ENCODE results near the gene SCUBE2.
"Not testable (repeated sequence)": the region's sequence is repeated elsewhere in the genome, so short reads cannot be mapped to it uniquely, and the experiment has no call there.

The SCUBE2 gene

DNA sequence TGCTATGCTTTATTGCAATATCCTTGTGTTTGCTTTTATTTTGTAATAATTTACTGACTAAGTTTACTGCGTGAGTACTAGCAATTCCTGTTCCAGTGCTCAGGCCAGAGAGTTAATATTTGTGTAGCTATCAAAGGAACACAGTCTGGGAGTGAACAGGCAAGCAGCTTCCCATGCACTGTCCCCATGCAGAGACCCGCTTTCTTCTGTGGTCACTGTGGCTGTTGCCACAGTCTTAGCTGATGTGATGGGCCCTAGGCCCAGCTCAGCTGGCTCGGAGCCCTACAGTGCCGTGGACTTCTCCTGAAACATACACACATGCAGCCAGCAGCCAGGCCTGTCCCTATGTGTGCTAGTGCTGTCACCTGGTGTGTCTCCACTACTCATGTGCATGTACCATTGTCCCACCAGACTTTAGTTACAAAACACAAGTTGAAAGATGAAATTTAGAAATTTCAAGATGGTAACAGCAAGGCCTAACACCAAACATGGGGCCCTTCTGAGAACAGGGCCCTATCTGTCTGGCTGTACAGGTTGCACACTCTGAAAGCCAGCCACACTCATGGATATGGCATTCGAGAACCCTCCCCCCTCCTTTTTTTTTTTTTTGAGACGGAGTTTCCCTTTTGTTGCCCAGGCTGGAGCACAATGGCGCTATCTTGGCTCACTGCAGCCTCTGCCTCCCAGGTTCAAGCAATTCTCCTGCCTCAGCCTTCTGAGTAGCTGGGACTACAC, 12.3 kb upstream of the SCUBE2 start:
- no peak for DNase-seq

- no peak for DNase-seq
Observed at GRCh38 chr11:9099617-9100016, 8.2 kb upstream of the SCUBE2 start.

DNA sequence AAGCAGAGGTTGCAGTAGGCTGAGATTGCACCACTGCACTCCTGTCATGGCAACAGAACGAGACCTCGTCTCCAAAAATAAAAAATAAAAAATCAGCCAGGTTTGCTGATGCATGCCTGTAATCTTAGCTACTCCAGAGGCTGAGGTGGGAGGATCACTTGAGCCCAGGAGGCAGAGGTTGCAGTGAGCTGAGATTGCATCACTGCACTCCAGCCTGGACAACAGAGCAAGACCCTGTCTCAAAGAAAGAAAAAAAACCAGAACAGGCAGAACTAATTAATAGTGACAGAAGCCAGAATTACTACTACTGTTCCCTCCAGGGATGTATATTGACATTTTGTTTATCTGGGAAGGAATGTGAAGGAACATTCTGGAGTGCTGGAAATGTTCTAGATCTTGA, 7.1 kb upstream of the SCUBE2 start:
- not testable (repeated sequence) for DNase-seq

- DNase-seq, result not testable (repeated sequence)
Observed at GRCh38 chr11:9097186-9097943, 6.0 kb upstream of the SCUBE2 start.

- DNase-seq, result no peak
Observed at GRCh38 chr11:9096427-9096826, 5.0 kb upstream of the SCUBE2 start.

DNA sequence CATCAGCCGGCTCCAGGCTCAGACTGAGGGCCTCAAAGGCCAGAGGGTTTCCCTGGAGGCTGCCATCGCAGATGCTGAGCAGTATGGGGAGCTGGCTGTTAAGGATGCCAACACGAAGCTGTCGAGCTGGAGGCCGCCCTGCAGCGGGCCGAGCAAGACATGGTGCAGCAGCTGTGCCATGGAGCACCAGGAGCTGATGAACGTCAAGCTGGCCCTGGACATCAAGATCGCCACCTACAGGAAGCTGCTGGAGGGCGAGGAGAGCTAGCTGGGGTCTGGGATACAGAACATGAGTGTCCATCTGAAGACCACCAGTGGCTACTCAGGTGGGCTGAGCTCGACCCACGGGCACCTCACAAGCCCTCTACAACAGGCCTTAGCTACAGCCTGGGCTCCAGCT, 4.0 kb upstream of the SCUBE2 start:
- no peak for DNase-seq

DNA sequence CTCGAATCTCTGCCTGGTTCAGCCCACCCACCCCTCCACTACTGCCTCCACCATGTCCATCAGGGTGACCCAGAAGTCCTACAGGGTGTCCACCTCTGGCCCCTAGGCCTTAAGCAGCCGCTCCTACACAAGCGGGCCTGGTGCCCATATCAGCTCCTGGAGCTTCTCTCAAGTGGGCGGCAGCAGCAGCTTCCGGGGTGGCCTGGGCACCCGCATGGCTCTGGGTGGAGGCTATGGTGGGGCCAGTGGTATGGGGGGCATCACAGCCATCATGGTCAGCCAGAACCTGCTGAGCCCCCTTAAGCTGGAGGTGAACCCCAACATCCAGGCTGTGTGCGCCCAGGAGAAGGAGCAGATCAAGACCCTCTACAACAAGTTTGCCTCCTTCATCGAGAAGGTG, 3.0 kb upstream of the SCUBE2 start:
- no peak for DNase-seq

- DNase-seq, result no peak
Observed at GRCh38 chr11:9092853-9093778, 1.7 kb upstream of the SCUBE2 start.

GRCh38 chr11:9092072-9092471, 673 bp upstream of the SCUBE2 start:
- DNase-seq, result no peak

- no peak for DNase-seq
Observed at GRCh38 chr11:9090488-9091043, 833 bp downstream of the SCUBE2 start.

- no peak for DNase-seq
Observed at GRCh38 chr11:9089636-9090035, 1.8 kb downstream of the SCUBE2 start.

DNA sequence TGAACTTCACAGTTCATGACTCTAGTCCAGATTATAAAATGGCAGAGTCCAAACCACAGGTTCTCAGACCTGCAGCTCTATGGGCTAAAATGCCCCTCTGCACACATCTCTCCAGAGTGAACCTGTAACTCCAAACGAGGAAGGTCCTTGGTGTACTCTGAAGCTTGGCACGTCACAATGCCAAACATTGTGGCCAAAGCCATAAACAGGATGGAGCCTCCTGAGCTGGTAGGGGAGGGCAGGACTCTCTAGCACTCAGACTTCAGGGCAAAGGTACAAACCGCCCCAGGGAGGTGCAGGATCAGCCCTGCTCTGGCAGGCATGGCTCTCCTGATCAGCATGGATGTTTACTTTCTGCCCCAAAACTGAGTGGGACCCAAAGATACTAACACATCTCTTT, 2.3 kb downstream of the SCUBE2 start:
- DNase-seq, result no peak

DNA sequence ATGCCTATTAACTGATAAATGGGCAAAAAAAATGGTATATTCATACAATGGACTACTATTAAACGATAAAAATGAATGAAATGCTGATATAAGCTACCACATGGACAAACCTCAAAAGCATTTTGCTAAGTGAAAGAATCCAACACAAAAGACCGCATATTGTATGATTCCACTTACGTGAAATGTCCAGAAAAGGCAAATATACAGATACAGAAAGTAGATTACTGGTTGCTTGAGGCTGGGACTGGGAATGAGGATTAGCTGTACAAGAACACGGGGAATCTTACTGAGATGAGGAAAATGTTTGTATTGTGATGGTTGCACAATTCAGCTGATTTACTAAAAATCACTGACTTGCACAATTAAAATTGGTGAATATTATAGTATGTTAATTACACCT, 8.8 kb downstream of the SCUBE2 start:
- no peak for DNase-seq

GRCh38 chr11:9081153-9081552, 10.2 kb downstream of the SCUBE2 start:
- DNase-seq, result no peak

DNA sequence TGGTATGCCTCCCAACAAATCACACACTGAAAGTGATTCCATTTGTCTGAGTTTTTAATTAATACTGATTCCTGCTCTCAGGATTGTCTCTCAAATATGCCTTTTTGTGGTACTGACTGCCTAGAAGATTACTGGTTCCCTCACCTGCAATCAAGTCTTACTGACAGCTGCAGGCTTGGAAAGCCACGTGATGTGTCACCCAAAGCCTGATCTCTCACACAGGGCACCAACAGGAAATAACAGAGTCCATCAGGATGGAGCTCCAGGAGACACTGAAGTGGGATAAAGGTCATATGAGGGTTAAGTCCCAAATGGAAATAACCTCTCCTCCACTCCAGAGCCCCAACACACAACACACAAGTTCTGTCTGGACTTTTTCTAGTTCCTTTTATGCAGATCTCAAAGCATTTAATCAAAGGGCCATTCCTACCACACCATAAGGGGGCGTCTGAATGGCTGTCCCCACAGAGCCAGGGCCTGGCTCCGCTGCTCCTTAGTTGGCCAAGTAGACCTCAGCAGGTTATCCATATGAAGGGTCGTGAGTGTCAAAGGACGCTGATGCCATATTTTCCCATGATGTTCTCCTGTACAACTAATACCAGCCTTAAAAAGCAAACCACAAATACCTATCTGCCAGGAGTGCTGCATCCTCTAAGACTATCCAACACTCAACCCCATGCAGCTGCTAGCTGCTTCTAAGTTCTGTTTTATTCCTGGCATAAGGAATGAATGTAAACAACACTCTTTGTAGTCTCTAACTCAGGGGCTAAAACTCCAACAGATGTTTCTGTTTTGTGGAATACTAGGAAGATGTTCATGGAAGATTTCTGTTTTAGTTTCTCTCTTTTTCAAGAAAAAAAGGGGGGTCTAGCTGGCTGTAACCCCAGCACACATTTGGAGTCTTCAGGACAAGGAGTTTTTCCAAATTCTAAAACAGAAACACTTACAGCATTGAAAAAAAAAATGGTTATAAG, 13.0 kb downstream of the SCUBE2 start:
- DNase-seq, result no peak

GRCh38 chr11:9077164-9077563, 14.2 kb downstream of the SCUBE2 start:
- no peak for DNase-seq

DNA sequence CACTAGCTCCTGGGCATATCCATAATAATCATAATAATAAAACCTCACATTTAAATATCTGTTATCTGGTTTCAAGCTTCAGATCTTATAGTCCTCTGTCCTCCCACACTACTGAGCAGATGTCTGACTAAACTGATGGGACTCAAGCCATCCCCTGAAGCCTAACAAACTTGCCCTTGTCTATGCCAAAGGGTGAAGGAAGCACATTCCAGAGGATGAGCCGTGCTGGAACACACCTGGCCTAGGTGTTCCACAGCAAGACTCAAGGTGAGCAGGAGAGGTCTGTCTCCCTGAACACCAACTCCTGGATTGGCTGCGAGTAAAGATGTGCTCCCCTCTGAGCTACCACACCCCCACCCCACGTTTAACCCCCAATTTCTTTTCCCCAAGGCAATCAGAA, 14.7 kb downstream of the SCUBE2 start:
- DNase-seq, result no peak

DNA sequence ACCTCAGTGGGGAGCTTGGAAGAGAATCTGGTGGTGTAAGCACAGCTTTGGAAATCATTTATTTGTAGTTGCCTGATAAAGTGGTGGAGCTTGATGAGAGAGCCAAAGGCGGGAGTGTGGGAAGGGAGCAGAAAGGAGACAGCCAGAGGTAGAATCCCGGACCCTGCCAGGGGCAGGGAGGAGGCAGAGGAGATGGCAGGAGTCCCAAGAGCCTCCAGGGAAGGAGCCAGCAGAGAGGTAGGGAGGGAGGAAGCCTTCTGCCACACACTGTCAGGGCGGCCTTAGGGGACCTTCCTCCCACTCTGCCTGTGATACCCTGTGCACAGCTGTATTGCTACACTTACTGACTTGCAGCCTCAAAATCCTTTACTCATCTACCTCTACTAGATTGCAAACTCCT, 15.4 kb downstream of the SCUBE2 start:
- DNase-seq, result no peak

DNA sequence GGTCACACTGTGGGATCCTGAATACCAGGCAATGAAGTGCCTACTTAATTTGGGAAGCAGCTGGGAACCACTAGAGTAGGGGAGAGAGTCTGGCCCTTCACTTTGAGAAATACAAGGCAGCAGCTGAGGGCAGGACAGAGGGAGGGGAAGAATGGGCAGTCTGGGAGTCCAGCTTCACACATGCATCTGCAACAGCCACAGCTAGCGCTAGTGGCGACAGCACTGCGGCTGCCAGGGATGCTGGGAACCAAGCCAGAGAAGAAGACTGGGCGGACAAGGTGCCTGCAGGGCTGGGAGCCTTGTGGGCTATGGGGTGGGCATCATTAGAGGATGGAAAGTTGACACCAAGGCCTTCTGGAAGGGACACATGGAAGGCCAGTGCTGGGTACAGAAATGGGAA, 15.8 kb downstream of the SCUBE2 start:
- no peak for DNase-seq

DNA sequence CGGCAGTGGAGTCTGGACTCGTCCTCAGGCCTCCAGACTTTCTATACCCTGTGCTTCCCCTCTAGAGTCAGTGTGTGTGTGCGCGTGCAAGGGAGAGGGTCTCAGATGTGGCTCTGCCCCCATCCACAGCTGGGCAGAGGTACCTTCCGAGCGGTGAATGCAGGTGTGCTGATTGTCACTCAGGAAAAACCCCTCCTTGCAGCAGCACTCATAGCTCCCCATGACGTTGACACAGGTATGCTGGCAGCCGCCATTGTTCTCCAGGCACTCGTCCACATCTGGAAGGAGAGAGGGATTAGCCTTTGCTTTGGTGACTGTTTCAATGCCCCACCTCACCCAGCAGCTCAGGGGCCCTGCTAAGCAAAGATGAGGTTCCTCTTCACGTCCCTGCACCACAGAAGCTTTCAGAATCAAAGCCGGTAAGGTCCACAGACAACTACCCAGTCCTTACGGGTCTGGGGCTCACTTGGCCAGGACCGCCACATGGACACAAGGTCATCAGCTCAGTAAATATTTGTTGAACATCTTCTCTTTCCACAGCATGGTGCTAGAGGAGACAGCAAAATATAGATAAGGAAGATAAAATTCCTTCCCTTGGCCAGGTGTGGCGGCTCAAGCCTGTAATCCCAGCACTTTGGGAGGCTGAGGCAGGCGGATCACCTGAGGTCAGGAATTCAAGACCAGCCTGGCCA, 16.9 kb downstream of the SCUBE2 start:
- no peak for DNase-seq
